Caco-2 (cell line): ENCODE results near the gene NAALADL2. TPM values are rescaled to one million over a fixed set of nuclear protein-coding genes. Genes with fewer than 3 reads are reported as not detected.

Source experiments
- BruUV-seq: library from RNA; stranded (reverse); fragments of 400-500 nt; replicated peaks from 2 replicates; lab custom pipeline; 2021; lab: Mats Ljungman, UMichigan
- CTCF ChIA-PET: fragments of 300-600 bp; sonication (Branson Sonifier 250); formaldehyde crosslinking; loops from one replicate; lab custom pipeline; 2022; ENCODE audit warnings: antibody characterized with exemption; lab: Charles Lee
- POLR2A ChIA-PET: fragments of 300-600 bp; sonication (Branson Sonifier 250); formaldehyde crosslinking; loops from one replicate; lab custom pipeline; 2022; ENCODE audit warnings: antibody characterized with exemption; lab: Charles Lee
- DNase-seq, 2 experiments: peaks; one replicate each; pipeline versions ENCODE4 v3.0.0 to v3.0.0-alpha.2; 2020 to 2022
- H3K27me3 ChIP-seq: replicated peaks from 2 replicates; pipeline ENCODE4 v1.6.0; 2011; ENCODE audit warnings: low read length; ENCODE audit not compliant: control insufficient read depth, insufficient read depth
- H3K36me3 ChIP-seq: 2 replicates; pipeline ENCODE4 v1.5.1; 2011; ENCODE audit warnings: low read length; ENCODE audit not compliant: control insufficient read depth, insufficient read depth
- H3K4me1 ChIP-seq: fragments of 250-450 bp; sonication (Bioruptor Pico); 2 replicates; pipeline ENCODE4 v1.5.1; 2020; ENCODE audit warnings: mild to moderate bottlenecking
- H3K4me3 ChIP-seq: 2 replicates; pipeline ENCODE4 v1.5.1; 2011; ENCODE audit warnings: low read depth, mild to moderate bottlenecking, control low read depth, low read length
- H3K9me3 ChIP-seq: fragments of 250-450 bp; sonication (Bioruptor Pico); 2 replicates; pipeline ENCODE4 v1.5.1; 2020; ENCODE audit warnings: mild to moderate bottlenecking, moderate library complexity
- H3K27ac Mint-ChIP-seq: one replicate; pipeline ENCODE4 v1.8.0; 2022; ENCODE audit warnings: mixed read lengths; ENCODE audit not compliant: unreplicated experiment
- H3K27me3 Mint-ChIP-seq: one replicate; pipeline ENCODE4 v1.8.0; 2022; ENCODE audit warnings: mixed read lengths; ENCODE audit not compliant: insufficient read depth, unreplicated experiment
- H3K36me3 Mint-ChIP-seq: one replicate; pipeline ENCODE4 v1.8.0; 2022; ENCODE audit warnings: mild to moderate bottlenecking, mixed read lengths; ENCODE audit not compliant: insufficient read depth, unreplicated experiment
- H3K4me1 Mint-ChIP-seq: one replicate; pipeline ENCODE4 v1.8.0; 2022; ENCODE audit warnings: low read depth, mixed read lengths; ENCODE audit not compliant: unreplicated experiment
- H3K4me3 Mint-ChIP-seq: one replicate; pipeline ENCODE4 v1.8.0; 2022; ENCODE audit warnings: mild to moderate bottlenecking, moderate library complexity, mixed read lengths; ENCODE audit not compliant: unreplicated experiment
- H3K9me3 Mint-ChIP-seq: one replicate; pipeline ENCODE4 v1.8.0; 2022; ENCODE audit warnings: mixed read lengths; ENCODE audit not compliant: unreplicated experiment
- intact Hi-C: fragments of 100-400 bp; cut with micrococcal nuclease; formaldehyde crosslinking; loops from one replicate; pipeline ENCODE4 v1.10.0; 2022; ENCODE audit not compliant: unreplicated experiment
- total RNA-seq: library from RNA; stranded (reverse); gene quantifications from 2 replicates; pipeline ENCODE4 v1.2.3, GENCODE V29; 2022
- TF ChIP-seq, protein P1 (sequence below), 2 experiments: fragments of 200-600 bp in 1 of 2; IDR thresholded peaks; 1 replicate in 1 of 2; 2 replicates in 1 of 2; pipeline versions ENCODE4 v1.5.1 to v1.8.0; 2011 to 2022; ENCODE audit warnings: antibody characterized with exemption in 1 of 2, control low read depth in 1 of 2, inconsistent platforms in 1 of 2, low read depth in 1 of 2, low read length in 1 of 2, mild to moderate bottlenecking in 1 of 2, moderate library complexity in 1 of 2; ENCODE audit not compliant: insufficient read depth in 1 of 2, severe bottlenecking in 1 of 2, unreplicated experiment in 1 of 2

NAALADL2 gene
- total RNA-seq, 1 experiment from 2014 or later, result 4.4 TPM

DNA sequence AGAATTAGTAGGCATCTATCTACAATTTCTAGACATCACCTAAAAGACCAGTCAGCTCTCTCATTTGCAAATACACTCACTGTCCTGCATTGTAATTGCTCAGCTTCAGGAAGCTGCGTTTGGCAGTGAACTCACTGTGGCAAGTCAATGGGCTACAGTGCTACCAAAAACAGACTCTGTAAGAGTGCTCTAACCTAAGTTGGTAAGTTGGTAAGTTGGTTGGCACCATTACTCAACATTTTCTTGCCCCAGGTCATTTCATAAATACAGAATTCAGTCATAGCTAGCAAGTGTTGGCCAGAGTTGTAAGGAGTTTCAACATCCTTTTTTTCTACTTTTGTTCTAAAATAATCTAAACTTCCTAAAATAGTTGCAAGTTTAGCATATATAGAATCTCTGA lies 466.3 kb downstream of the NAALADL2 start:
- Mint-ChIP-seq H3K27me3 (no peaks in the 10 kb centered on the region), H3K4me3 (no peak overlapping the region), H3K36me3 (no peaks in the 10 kb centered on the region), H3K9me3 (no peaks in the 10 kb centered on the region), H3K4me1 (no peaks in the 10 kb centered on the region), H3K27ac (no peak overlapping the region)
- POLR2A ChIA-PET, result no interaction called here
- Histone ChIP-seq H3K27me3 (no peaks in the 10 kb centered on the region), H3K4me1 (no peaks in the 10 kb centered on the region), H3K4me3 (no peak overlapping the region), H3K36me3 (no peaks in the 10 kb centered on the region), H3K9me3 (no peaks in the 10 kb centered on the region)
- BruUV-seq, result no TSS peak
- intact Hi-C loops, result no loop called here
- no peak for DNase-seq
- CTCF ChIA-PET, result no interaction called here
- TF ChIP-seq, protein P1, sequence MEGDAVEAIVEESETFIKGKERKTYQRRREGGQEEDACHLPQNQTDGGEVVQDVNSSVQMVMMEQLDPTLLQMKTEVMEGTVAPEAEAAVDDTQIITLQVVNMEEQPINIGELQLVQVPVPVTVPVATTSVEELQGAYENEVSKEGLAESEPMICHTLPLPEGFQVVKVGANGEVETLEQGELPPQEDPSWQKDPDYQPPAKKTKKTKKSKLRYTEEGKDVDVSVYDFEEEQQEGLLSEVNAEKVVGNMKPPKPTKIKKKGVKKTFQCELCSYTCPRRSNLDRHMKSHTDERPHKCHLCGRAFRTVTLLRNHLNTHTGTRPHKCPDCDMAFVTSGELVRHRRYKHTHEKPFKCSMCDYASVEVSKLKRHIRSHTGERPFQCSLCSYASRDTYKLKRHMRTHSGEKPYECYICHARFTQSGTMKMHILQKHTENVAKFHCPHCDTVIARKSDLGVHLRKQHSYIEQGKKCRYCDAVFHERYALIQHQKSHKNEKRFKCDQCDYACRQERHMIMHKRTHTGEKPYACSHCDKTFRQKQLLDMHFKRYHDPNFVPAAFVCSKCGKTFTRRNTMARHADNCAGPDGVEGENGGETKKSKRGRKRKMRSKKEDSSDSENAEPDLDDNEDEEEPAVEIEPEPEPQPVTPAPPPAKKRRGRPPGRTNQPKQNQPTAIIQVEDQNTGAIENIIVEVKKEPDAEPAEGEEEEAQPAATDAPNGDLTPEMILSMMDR (IDR thresholded peaks at IDR 0.05; ENCODE audit: insufficient read depth in 1 of 2, low read depth in 1 of 2, low read length in 1 of 2, severe bottlenecking in 1 of 2, unreplicated experiment in 1 of 2), result no peak

DNA sequence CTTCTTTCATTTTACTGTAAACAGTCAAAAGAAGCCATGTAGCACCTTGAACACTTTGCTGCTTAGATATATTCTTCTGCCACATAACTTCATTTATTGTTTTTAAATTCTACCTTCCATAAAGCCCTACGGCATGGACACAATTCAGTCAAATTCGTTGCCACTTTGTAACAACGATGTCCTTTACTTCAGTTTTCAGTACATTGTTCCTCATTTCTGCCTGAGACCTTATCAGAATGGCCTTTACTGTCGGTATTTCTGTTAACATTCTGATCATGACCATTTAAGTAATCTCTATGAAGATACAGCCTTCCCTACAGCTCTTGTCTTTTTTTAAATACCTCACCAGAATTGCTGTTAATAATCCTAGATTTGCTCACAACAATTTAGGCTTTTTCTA lies 466.9 kb downstream of the NAALADL2 start:
- H3K4me1 Mint-ChIP-seq, result no peaks in the 10 kb centered on the region
- no peak overlapping the region for H3K4me3 Mint-ChIP-seq
- H3K36me3 ChIP-seq, result no peaks in the 10 kb centered on the region
- H3K36me3 Mint-ChIP-seq, result no peaks in the 10 kb centered on the region
- TF ChIP-seq, protein P1 (IDR thresholded peaks at IDR 0.05; ENCODE audit: insufficient read depth in 1 of 2, low read depth in 1 of 2, low read length in 1 of 2, severe bottlenecking in 1 of 2, unreplicated experiment in 1 of 2), result no peak
- DNase-seq, result no peak
- H3K4me3 ChIP-seq, result no peak overlapping the region
- no TSS peak for BruUV-seq
- H3K27me3 Mint-ChIP-seq, result no peaks in the 10 kb centered on the region
- no peaks in the 10 kb centered on the region for H3K27me3 ChIP-seq
- H3K9me3 Mint-ChIP-seq, result no peaks in the 10 kb centered on the region
- no peaks in the 10 kb centered on the region for H3K9me3 ChIP-seq
- ChIA-PET POLR2A (no interaction called here), CTCF (no interaction called here)
- H3K27ac Mint-ChIP-seq, result no peak overlapping the region
- H3K4me1 ChIP-seq, result no peaks in the 10 kb centered on the region
- intact Hi-C loops, result no loop called here

DNA sequence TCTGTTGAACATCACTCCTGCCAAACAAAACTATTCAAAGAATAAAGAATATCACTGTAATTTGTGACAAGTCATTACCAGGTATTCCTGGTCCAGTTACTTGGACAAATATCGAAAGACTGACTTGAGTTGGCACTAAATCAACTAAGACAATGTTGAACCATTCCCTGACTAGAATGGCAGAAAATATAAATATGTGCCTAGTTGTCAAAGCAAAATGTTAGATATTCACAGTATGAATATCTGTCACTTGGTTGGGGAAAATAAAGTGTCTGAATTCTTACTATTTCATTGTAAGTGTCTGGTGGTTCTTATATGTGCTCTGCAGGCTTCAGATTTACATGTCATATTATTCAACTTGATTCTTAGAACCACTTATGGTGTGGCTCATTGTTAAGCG lies 470.2 kb downstream of the NAALADL2 start:
- no TSS peak for BruUV-seq
- Mint-ChIP-seq H3K36me3 (no peaks in the 10 kb centered on the region), H3K27ac (no peak overlapping the region), H3K27me3 (no peaks in the 10 kb centered on the region), H3K4me1 (no peaks in the 10 kb centered on the region), H3K9me3 (no peaks in the 10 kb centered on the region), H3K4me3 (no peak overlapping the region)
- TF ChIP-seq, protein P1 (IDR thresholded peaks at IDR 0.05; ENCODE audit: insufficient read depth in 1 of 2, low read depth in 1 of 2, low read length in 1 of 2, severe bottlenecking in 1 of 2, unreplicated experiment in 1 of 2), result no peak
- CTCF ChIA-PET, result no interaction called here
- POLR2A ChIA-PET, result no interaction called here
- intact Hi-C loops, result no loop called here
- no peak overlapping the region for H3K4me3 ChIP-seq
- H3K36me3 ChIP-seq, result no peaks in the 10 kb centered on the region
- DNase-seq, result no peak
- no peaks in the 10 kb centered on the region for H3K9me3 ChIP-seq
- no peaks in the 10 kb centered on the region for H3K4me1 ChIP-seq
- no peaks in the 10 kb centered on the region for H3K27me3 ChIP-seq
